GM04504 (cell line): ENCODE measurements around the gene SLC39A1.

Source experiments
- DNase-seq: peaks from one replicate; pipeline ENCODE4 v3.0.0-alpha.2; 2012; ENCODE audit warnings: low read depth

The SLC39A1 gene

DNA sequence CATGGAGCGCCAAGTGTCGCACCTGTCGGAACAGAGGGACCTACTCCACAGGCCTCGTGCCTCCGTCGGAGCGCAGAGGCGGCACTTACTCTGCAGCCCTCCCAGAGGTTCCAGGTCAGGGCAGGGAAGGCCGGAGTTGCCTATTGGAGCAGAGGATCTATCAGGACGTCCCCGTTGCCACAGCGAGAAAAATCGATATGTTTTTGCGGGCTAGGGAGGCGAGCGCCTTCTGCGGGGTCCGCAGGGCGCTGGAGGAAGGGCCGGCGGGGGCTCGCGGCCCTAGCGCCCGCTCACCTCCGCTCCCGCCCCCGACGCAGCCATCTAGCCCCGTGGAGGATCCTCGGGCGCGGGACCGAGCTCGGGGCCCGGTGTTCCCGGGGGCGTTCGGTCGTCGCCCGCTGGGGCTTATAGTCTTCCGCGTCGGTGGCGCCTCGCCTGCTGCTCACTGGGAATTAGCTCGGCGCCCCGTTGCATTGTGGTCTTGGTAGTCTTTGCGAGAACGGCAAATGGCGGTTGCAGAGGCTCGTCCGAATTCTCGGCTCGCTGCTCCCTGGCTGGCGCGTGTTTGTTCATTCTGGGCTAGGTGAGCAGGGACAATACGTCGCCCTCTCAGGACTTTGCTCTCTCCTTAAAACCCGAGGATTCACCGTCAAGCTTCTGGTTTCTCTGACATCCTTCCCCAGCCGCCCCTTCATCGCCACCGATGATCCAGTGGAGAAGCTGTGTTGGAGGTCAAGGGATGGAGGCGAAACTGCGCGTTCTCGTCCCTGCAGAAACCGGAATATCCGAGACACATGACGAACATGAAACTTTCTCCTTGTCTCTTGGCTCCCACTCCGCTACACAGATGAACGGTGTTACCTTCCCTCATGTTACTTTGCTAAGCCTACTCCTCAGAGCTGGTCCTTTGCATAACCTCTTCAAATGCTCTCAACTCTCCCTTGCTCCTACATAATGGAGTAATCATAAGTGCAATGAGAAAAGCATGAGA, 14.2 kb upstream of the SLC39A1 start, which contains the start of gene JTB:
Gene JTB, minus strand, starts transcription at position 425 of the 991 bp plus-strand sequence. Its CDS starts 422 bp downstream, at position 3.
- DNase-seq, result peak; percentile 60

GRCh38 chr1:153976819-153977249, 13.5 kb upstream of the SLC39A1 start:
- no peak for DNase-seq

DNA sequence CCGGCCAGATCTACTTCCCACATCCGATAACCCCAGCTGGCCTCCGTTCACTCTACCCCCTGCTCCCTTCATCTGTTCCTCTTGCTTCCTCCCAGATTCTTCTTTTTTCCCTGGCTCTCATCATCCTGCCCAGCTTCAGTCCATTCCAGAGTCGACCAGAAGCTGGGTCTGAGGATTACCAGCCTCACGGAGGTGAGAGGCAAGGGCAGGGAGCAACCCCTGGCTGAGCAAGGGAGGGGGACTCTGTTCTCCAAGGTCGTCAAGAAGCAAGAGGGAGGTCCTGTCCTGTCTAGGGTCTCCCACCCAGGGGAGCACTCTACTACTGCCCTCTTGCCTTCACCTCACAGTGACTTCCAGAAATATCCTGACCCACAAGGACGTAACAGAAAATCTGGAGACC, 10.2 kb upstream of the SLC39A1 start:
- DNase-seq, result no peak

DNA sequence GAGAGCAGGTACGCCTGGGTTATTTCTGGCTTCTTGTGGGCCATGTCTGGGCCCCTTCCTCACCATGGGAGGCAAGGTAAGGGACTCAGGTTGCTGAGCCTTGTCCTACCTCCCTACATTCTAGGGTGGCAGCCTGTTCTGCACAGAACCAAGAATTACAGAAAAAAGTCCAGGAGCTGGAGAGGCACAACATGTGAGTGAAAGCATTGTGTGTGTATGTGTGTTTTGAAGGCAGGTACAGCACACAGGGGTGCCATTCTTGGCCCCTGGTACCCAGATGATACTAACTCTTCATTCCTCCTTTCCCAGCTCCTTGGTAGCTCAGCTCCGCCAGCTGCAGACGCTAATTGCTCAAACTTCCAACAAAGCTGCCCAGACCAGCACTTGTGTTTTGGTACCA, 9.7 kb upstream of the SLC39A1 start:
- DNase-seq, result no peak

DNA sequence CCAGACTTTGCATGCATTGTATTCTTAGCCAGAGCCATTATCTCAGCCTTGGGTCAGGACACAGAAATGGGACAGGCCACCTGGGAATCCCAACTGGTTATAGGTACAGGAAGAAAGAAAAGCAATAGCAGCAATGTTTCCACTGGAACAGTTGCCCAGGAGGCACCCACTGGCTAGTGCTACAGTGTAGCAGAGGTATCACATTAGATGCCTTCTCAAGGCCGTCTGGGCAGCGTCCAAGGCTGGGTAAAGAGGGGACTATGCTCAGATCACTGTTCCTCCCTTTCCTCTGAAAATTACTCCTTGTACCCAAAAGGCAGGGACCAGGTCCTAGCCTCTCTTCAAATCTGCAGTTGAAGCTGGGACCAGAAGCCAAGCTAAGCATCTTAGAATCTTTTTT, 7.0 kb upstream of the SLC39A1 start:
- DNase-seq, result no peak

DNA sequence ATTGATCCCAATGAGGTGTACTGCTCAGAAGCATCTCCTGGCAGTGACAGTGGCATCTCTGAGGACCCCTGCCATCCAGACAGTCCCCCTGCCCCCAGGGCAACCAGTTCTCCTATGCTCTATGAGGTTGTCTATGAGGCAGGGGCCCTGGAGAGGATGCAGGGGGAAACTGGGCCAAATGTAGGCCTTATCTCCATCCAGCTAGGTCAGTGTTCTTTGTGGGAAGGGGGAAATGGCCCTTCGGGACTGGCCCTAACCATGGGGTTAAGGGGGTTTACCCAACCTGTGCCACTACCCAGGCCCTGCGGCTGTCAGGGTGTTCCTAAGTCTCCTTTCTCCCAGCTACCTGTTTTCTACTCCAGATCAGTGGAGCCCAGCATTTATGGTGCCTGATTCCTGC, 5.6 kb upstream of the SLC39A1 start:
- DNase-seq, result no peak

DNA sequence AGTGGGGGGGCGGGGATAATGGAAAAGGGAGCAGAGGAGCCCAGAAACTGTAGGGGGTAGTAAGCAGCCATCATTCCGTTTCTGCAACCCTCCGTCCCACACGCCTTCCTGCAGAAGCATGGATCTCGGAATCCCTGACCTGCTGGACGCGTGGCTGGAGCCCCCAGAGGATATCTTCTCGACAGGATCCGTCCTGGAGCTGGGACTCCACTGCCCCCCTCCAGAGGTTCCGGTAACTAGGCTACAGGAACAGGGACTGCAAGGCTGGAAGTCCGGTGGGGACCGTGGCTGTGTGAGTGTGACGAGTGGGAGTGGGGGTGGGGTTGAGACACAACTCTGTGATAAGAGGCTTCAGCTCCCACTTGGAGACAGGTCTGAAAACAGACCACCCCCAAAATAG, 5.1 kb upstream of the SLC39A1 start:
- DNase-seq, result no peak

GRCh38 chr1:153968000-153968363, 4.6 kb upstream of the SLC39A1 start:
- no peak for DNase-seq

DNA sequence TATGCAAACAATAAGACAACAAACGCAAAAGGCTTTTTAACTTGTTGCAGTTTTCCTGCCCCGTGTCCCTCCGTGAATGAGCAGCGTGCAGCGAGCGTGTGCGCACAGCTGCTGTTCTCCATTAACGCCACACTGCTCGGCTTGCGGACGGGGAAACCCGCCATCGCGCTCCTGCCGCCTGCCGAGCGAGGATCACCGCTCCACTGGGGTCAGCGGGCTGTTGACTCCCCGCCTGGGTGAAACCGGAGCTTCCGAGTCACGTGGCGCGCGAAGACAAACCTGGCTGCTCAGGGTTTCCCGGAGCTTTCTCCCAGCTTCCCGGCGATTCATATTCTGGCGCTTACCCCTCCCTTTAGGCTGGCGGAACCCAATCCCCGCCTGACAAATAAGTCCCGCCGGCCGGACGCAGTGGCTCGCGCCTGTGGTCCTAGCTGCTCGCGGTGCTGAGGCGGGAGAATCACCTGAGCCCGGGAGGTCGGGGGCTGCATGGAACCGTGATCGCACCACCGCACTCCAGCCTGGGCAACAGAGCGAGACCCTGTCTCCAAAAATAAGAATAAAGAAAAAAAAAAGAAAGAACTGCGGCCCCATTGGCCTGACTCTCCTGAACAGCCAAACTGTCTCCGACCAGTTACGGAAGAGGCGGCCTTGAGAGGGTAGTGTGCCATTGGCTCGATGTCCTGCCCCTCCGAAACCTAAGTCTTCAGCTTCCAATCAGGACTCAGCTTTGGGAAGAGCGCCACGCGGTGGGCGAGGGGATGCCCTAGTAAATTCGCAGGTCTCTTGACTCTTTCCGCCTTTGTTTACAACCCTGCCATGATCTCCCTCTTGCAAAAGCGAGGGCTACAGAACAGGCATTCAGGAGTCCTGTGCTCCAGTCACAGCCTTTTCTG, 4.0 kb upstream of the SLC39A1 start, which contains the start of gene CREB3L4:
Gene CREB3L4, plus strand, starts transcription at position 796 of the 893 bp plus-strand sequence. CDS start 624 bp downstream, outside the sequence.
- peak; percentile 89 for DNase-seq

DNA sequence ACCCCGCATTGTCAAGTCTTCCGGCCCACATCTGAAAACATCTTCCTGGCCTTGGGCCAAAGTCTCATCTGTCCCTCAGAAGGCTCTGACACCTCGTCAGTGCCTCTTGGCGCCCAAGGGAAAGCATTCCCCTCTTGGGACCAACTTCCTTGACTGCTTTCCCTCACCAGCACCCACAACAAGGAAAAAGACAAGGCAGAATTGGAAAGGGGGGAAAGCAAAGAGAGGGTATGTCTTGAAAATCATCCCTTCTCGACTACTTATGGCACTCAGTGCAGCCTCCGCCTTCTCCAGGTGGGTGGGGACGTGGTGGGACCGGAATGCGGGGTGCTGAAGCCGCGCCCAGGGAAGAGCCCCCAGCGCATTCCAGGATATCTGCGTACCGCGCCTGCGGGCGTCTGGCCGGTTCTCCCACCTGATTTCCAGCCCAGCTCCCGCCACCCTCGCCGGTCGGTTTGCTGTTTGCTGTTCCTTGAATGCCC, 554 bp upstream of the SLC39A1 start:
- no peak for DNase-seq

DNA sequence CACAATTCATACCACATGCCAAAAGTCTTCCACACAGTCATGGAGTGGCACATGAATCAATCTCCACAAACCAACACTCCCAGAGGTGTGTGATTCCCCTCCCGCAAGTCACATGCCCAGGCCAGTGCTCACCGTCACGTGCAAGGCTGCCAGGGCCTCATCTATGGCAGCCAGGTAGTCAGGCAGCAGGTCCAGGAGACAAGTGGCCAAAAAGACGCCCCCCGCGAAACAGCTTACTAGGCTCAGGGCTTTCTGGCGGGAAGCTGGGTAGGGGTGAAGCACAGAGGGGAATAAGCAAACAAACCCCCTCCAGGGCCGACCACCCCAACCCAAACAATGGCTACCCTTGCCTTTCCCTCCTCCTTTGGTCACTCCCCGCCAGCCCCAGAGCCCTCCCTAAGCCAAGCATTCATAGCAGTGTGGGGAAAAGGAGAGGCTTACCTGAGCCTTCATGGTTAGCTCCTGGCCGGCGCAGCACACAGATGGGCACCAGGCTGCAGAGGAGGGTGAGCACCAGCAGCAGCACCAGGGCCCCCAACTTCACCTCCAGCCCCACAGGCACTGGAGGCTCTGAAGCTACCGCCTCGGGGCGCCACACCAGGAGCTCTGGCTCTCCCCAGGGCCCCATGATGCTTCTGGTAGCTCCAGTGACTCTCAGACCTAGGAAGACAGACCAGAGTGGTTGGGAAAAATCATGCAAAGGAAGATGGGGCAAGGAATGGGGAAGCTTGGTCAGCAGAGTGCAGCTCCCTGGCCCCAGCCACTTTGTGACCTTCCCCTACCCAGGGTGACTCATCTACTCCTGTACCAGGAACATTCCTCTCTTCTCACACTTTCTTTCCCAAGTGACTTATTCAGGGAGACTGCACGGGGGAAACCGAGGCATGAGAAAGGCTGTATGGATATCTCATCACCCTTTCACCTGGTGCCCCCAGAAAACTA, 978 bp downstream of the SLC39A1 start:
- DNase-seq, result no peak

GRCh38 chr1:153961421-153961820, 1.9 kb downstream of the SLC39A1 start:
- DNase-seq, result no peak

DNA sequence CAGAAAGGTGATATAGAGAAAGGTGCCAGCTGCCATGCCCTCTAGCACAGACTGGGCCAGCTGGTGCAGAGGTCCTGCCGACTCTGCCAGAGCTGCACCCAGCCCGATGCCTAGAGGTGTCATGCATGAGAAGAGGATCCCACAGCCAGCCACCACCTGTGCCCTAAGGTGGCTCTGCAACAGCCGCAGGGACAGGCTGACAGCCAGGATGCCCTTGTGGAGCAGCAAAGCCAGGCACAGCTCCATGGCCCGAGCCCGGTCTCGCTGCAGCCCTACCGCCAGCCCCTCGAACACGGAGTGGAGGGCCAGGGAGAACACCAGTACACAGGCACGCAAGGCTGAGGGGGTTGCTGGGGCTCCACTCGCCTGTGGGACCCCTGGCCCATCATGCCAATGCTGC, 3.1 kb downstream of the SLC39A1 start:
- no peak for DNase-seq

GRCh38 chr1:153959454-153959853, 3.9 kb downstream of the SLC39A1 start:
- no peak for DNase-seq

DNA sequence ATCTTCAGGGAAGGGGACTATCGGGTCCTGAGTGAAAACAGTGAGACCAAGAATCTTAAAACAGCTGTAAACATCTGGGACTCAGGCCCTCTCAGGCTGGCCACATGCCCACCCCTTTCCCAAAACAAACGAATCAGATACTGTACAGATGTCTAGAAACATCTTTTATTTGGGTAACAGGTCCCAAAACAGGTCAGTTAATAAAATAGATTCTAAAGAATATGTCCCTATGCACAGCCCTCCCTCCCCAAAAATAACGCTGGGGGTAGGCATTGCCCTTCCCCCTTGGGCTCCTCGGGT, 4.4 kb downstream of the SLC39A1 start:
- no peak for DNase-seq

DNA sequence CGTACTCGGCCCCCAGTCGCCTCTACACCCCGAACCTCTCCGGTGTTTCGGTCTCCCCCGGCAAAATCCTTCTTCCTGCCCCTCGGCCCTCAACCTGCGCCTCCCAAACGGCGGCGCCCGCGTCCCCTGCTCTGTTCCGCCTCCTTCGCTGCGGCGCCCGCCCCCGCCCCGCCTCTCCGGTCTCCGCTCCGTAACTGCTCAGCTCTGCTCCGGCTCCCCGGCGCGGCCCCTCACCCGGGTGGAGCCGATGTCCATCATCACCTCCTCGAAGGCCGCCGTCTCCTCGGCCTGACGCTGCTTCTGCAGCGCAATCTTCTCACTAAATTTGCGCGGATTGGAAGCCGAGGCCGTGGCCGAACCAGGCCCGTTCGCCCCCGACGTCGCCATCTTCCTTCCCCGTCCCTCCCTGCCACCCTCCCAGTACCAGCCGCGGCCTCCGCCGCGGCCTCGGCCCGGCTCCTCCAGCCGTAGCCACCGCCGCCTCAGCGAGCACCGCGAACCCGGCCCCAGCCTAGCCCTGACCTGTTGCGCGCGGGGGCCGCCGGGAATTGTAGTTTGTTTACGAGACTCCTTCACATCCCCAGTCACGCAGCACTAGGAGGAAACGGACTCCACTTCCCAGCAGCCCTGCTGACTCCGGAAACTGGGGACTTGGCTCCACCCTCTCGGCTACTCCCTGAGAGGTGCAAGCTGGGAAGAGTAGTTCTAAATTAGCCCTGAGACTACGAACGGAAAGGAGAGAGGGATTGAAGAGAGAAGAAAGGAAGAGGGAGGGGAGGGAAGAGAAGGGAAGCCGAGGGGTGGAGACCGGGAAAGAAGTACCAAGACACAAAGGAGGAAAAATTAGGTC, 5.0 kb downstream of the SLC39A1 start, which contains the start of gene CRTC2:
Gene CRTC2, minus strand, starts transcription at position 502 of the 850 bp plus-strand sequence. Its CDS starts 115 bp downstream, at position 387.
- peak; percentile 96 for DNase-seq

DNA sequence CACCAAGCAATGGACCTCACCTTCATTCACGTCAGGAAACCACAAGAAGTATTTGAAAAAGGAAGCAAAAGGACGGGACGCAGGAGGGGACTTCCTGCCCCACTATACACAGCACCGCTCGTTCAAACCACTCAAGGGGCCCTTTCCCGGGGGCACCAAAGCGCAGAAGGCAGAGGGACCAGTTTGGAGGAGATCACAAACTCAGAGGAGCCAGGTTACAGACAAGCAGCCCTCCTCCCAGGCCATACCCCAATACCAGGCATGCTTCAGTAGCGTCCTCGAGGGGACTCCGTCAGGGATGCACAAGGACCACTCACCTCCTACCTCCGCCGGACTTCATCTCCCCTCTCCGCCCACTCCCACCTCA, 5.6 kb downstream of the SLC39A1 start:
- DNase-seq, result no peak

DNA sequence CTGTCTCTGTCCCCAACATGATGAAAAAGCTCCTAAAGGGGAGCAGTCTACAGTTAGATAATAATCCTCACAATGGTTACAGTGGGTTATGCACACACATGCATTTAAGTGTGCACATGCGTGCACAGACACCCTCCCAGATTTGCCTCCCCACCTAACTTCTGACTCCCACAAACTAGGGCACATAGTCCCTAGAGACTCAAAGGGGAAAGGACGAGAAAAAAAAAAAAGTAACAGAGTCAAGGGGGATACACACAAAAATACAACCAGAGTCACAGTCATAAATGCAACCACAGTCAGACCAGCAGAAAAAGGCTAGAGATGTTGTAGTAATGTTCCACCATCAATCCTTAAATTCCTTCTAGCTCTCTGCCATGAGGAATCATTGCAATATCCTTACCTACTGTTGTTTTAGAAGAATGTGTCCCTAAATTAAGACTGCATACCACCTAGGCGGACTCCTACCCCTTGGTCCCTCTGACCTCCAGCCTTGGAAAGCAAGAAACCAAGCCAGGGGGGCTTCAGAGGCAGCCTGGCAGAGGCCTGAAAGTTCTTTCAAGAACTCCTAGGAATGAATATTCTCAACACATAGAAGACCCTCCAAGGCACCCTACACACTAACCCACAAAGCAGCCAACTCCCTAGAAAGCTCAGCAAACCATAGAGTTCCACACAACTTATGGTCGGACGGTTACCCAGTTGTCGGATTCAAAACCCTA, 6.2 kb downstream of the SLC39A1 start:
- DNase-seq, result no peak

DNA sequence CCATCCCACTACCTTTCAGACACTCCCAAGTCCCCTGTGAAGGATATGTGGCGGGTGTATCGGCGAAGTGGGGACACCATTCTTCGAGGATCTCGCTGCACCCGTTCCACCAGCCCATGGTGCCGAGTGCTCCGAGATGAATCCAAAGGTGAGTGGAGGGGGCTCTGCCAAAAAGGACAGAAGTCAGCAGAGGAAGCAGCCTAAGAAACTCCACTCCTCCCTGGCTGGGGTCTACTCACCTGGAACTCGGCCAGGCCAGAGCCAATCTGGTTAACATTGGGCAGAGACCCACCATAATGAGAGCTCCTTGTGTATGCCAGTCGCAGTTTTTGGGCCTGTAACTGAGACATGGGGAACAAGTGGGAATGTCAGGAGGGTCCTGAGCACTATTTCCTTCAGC, 8.5 kb downstream of the SLC39A1 start:
- no peak for DNase-seq

DNA sequence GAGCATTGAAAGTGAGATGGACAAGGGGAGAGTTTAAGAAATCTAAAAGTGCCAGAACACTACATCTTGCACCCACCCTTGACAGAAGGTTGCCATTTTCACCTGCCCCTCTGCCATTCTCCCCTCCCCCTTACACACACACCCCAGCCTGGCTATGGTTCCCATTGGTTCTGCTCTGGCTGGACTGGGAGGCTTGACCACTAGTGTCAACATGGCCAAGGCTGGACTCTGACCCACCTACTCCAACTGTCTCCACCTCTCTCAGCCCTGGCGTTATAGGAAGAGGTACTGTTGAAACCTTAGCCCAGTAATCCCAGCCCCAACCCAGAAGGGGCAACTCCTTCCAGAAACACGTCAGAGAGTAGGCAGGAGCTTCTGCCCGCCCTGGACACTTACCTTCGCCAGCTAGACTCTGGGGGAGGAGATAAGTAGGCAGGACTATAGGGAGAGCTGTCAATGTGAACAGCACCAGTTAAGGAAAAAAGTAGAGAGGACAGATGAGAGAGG, 9.4 kb downstream of the SLC39A1 start:
- no peak for DNase-seq
